ENCODE measurements around the gene SFMBT1.

DNA sequence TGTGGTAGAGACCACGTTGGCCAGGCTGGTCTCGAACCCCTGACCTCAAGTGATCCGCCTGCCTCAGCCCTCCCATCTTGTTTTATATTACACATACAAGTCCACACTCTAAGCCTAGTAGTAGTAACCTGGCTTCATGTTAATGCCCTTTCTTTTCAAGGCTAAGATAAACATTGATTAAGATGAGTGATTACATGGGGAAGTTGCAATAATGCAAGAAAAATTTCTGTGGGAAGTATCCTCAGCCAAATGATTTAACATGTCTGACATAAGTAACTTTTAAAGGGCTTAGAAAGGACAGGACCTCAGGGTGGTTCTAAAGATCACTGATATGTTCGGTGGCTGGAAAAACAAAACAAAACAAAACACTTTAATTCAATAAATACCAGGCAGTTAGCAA, 72.1 kb downstream of the SFMBT1 start:
- TF ChIP-seq CTCF (conservative IDR thresholded peaks at IDR 0.05; ENCODE audit: low read depth, low read length) = no peak
- no peak for TF ChIP-seq MAZ (IDR thresholded peaks at IDR 0.05; ENCODE audit: borderline replicate concordance, low read depth, low read length)
- TF ChIP-seq RAD21 (IDR thresholded peaks at IDR 0.05; ENCODE audit: low read length) = no peak
- no peak for TF ChIP-seq POLR2A (IDR thresholded peaks at IDR 0.05; ENCODE audit: low read depth, low read length)
- TF ChIP-seq, protein P1, sequence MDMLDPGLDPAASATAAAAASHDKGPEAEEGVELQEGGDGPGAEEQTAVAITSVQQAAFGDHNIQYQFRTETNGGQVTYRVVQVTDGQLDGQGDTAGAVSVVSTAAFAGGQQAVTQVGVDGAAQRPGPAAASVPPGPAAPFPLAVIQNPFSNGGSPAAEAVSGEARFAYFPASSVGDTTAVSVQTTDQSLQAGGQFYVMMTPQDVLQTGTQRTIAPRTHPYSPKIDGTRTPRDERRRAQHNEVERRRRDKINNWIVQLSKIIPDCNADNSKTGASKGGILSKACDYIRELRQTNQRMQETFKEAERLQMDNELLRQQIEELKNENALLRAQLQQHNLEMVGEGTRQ (IDR thresholded peaks at IDR 0.05; ENCODE audit: low read depth, low read length) = no peak

All from IMR-90 (cell line).